ENCODE measurements around the gene WIPI1.

Gene WIPI1

DNA sequence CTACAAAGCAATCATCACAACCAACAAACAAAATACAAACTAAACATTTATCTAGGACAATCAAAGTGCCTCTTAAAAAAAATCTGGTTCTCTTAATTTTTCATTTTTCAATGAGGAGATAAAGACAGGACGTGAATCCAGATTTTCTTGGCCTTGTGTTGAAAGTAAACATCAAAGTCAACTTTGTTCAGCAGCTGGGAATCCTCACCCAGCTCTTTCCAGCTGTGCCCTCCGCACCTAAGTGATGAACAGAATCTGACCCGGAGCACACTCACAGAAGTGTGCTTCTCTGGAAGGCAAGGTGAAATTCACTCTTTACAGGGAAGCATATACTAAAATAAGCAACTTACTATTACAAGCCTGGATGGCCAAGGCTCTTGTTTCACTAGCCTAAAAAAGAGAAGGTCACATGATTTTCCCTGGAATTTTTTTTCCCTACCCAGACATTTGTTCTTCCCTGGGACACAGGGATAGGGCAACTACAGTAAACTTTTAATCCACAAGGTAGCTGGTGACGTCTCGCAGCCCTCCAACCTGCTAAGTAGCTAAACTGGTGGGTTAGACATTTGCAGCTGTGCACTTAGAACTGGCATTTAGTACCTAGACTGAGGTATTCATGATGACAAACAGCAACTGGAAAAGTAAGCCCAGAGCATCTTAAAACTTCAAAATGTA, 3.2 kb downstream of the WIPI1 start:
- TF ChIP-seq CTCF (IDR thresholded peaks at IDR 0.05; ENCODE audit: low read length) (no peak), EZH2 (IDR thresholded peaks at IDR 0.05; ENCODE audit: borderline replicate concordance, low read length) (no peak)
- Histone ChIP-seq H3K9me3 (ENCODE audit: low read length) (no peaks in the 10 kb centered on the region), H3F3A (ENCODE audit: insufficient read depth, low read length) (no peaks in the 10 kb centered on the region), H3K27ac (ENCODE audit: low read depth, low read length, poor library complexity, severe bottlenecking) (no peak overlapping the region), H3K4me1 (ENCODE audit: insufficient read depth, low read length, severe bottlenecking) (peaks cover 33% of the 10 kb centered on the region), H2AFZ (ENCODE audit: low read length) (no peak overlapping the region), H3K79me2 (ENCODE audit: insufficient read depth, low read length) (no peaks in the 10 kb centered on the region), H3K27me3 (ENCODE audit: insufficient read depth, low read length) (no peaks in the 10 kb centered on the region), H3K9me2 (ENCODE audit: low read depth, low read length) (no peaks in the 10 kb centered on the region), H3K4me3 (ENCODE audit: low read depth, low read length, poor library complexity, severe bottlenecking) (no peak overlapping the region), H3K4me2 (ENCODE audit: low read length) (no peak overlapping the region), H4K20me1 (ENCODE audit: insufficient read depth, low read length) (no peaks in the 10 kb centered on the region), H3K9ac (ENCODE audit: low read length) (no peak overlapping the region), H3K36me3 (ENCODE audit: insufficient read depth, low read length) (peaks cover 22% of the 10 kb centered on the region)

- H3K79me2 ChIP-seq (ENCODE audit: insufficient read depth, low read length) = no peaks in the 10 kb centered on the region
- H3K9ac ChIP-seq (ENCODE audit: low read length) = no peak overlapping the region
- no peaks in the 10 kb centered on the region for H4K20me1 ChIP-seq (ENCODE audit: insufficient read depth, low read length)
- no peaks in the 10 kb centered on the region for H3K9me2 ChIP-seq (ENCODE audit: low read depth, low read length)
- no peaks in the 10 kb centered on the region for H3K27me3 ChIP-seq (ENCODE audit: insufficient read depth, low read length)
- no peak overlapping the region for H2AFZ ChIP-seq (ENCODE audit: low read length)
- no peaks in the 10 kb centered on the region for H3F3A ChIP-seq (ENCODE audit: insufficient read depth, low read length)
- H3K36me3 ChIP-seq (ENCODE audit: insufficient read depth, low read length) = peaks cover 30% of the 10 kb centered on the region
- H3K4me2 ChIP-seq (ENCODE audit: low read length) = no peak overlapping the region
- no peaks in the 10 kb centered on the region for H3K9me3 ChIP-seq (ENCODE audit: low read length)
- H3K4me1 ChIP-seq (ENCODE audit: insufficient read depth, low read length, severe bottlenecking) = peaks cover 21% of the 10 kb centered on the region
- TF ChIP-seq CTCF (IDR thresholded peaks at IDR 0.05; ENCODE audit: low read length) = no peak
- TF ChIP-seq EZH2 (IDR thresholded peaks at IDR 0.05; ENCODE audit: borderline replicate concordance, low read length) = no peak
- no peak overlapping the region for H3K4me3 ChIP-seq (ENCODE audit: low read depth, low read length, poor library complexity, severe bottlenecking)
- no peak overlapping the region for H3K27ac ChIP-seq (ENCODE audit: low read depth, low read length, poor library complexity, severe bottlenecking)
These were observed 4.5 kb downstream of the WIPI1 start for GRCh38 chr17:68452724-68453290.

GRCh38 chr17:68451670-68452354, 5.5 kb downstream of the WIPI1 start:
- Histone ChIP-seq H3K9ac (ENCODE audit: low read length) (no peak overlapping the region), H3K9me3 (ENCODE audit: low read length) (no peaks in the 10 kb centered on the region), H3K36me3 (ENCODE audit: insufficient read depth, low read length) (peaks cover 31% of the 10 kb centered on the region), H3F3A (ENCODE audit: insufficient read depth, low read length) (no peaks in the 10 kb centered on the region), H3K27ac (ENCODE audit: low read depth, low read length, poor library complexity, severe bottlenecking) (no peak overlapping the region), H3K4me1 (ENCODE audit: insufficient read depth, low read length, severe bottlenecking) (peaks cover 20% of the 10 kb centered on the region), H3K79me2 (ENCODE audit: insufficient read depth, low read length) (no peaks in the 10 kb centered on the region), H3K27me3 (ENCODE audit: insufficient read depth, low read length) (no peaks in the 10 kb centered on the region), H4K20me1 (ENCODE audit: insufficient read depth, low read length) (no peaks in the 10 kb centered on the region), H3K9me2 (ENCODE audit: low read depth, low read length) (no peaks in the 10 kb centered on the region), H2AFZ (ENCODE audit: low read length) (no peak overlapping the region), H3K4me2 (ENCODE audit: low read length) (no peak overlapping the region), H3K4me3 (ENCODE audit: low read depth, low read length, poor library complexity, severe bottlenecking) (no peak overlapping the region)
- TF ChIP-seq CTCF (IDR thresholded peaks at IDR 0.05; ENCODE audit: low read length) (no peak), EZH2 (IDR thresholded peaks at IDR 0.05; ENCODE audit: borderline replicate concordance, low read length) (no peak)
